Measurements from ENCODE around the gene STAB1. TPM values are rescaled to one million over a fixed set of nuclear protein-coding genes. Genes with fewer than 3 reads are reported as not detected.

The STAB1 gene
- polyA plus RNA-seq, 1 donor (not counting 4 experiments of a cell fraction or from before 2014, with no cell fraction given): not detected

- Histone ChIP-seq H4K20me1 (ENCODE audit: control insufficient read depth, extremely low read depth, insufficient read depth, low read length) (peaks cover 3% of the 10 kb centered on the region), H3K27me3 (ENCODE audit: control insufficient read depth, extremely low read depth, insufficient read depth, low read length) (peaks cover 5% of the 10 kb centered on the region), H3K4me2 (ENCODE audit: control insufficient read depth, extremely low read depth, insufficient read depth, low read depth, low read length) (no peak overlapping the region), H3K9me1 (ENCODE audit: control insufficient read depth, extremely low read depth, insufficient read depth, low read length) (no peaks in the 10 kb centered on the region), H3K9ac (ENCODE audit: control insufficient read depth, extremely low read depth, insufficient read depth, low read length) (no peak overlapping the region), H3K27ac (ENCODE audit: control insufficient read depth, insufficient read depth, low read length) (no peak overlapping the region), H3K4me3 (ENCODE audit: control insufficient read depth in 2 of 3, extremely low read depth in 1 of 3, insufficient read depth in 2 of 3, low read depth in 1 of 3, low read length in 3 of 3) (no peak overlapping the region), H3K4me1 (ENCODE audit: control insufficient read depth, extremely low read depth, insufficient read depth, low read length) (peaks cover 7% of the 10 kb centered on the region), H3K9me3 (ENCODE audit: control insufficient read depth, low read depth, low read length) (no peaks in the 10 kb centered on the region), H3K79me2 (ENCODE audit: control insufficient read depth, insufficient read depth, low read length) (no peaks in the 10 kb centered on the region), H3K36me3 (ENCODE audit: control insufficient read depth in 2 of 2, extremely low read depth in 1 of 2, insufficient read depth in 2 of 2, low read length in 2 of 2) (peaks cover 4% of the 10 kb centered on the region in 2 experiments), H2AFZ (ENCODE audit: control insufficient read depth, low read length) (no peak overlapping the region)
- DNase-seq (ENCODE audit: low read depth, low spot score): no peak
- no peak for FAIRE-seq
- no peak for TF ChIP-seq CTCF (optimal IDR thresholded peaks at IDR 0.05 in 1 of 3, IDR thresholded peaks at IDR 0.05 in 1 of 3, conservative IDR thresholded peaks at IDR 0.05 in 1 of 3; ENCODE audit: extremely low read depth in 1 of 3, insufficient read depth in 2 of 3, low read length in 3 of 3)
- TF ChIP-seq EZH2 (IDR thresholded peaks at IDR 0.05; ENCODE audit: low read length): no peak
- dilution Hi-C loops (cut with MboI; ENCODE audit: extremely low pct_ligation_motif_present, low sequenced_read_pairs): no loop called here
Observed at GRCh38 chr3:52520141-52520667, 25.1 kb downstream of the STAB1 start.

- Histone ChIP-seq H3K9me3 (ENCODE audit: control insufficient read depth, low read depth, low read length) (no peaks in the 10 kb centered on the region), H3K79me2 (ENCODE audit: control insufficient read depth, insufficient read depth, low read length) (no peaks in the 10 kb centered on the region), H3K27me3 (ENCODE audit: control insufficient read depth, extremely low read depth, insufficient read depth, low read length) (peaks cover 5% of the 10 kb centered on the region), H3K4me3 (ENCODE audit: control insufficient read depth in 2 of 3, extremely low read depth in 1 of 3, insufficient read depth in 2 of 3, low read depth in 1 of 3, low read length in 3 of 3) (no peak overlapping the region), H3K9me1 (ENCODE audit: control insufficient read depth, extremely low read depth, insufficient read depth, low read length) (peaks cover 3% of the 10 kb centered on the region), H3K4me2 (ENCODE audit: control insufficient read depth, extremely low read depth, insufficient read depth, low read depth, low read length) (no peak overlapping the region), H3K4me1 (ENCODE audit: control insufficient read depth, extremely low read depth, insufficient read depth, low read length) (peaks cover 14% of the 10 kb centered on the region), H3K9ac (ENCODE audit: control insufficient read depth, extremely low read depth, insufficient read depth, low read length) (no peak overlapping the region), H3K27ac (ENCODE audit: control insufficient read depth, insufficient read depth, low read length) (no peak overlapping the region), H4K20me1 (ENCODE audit: control insufficient read depth, extremely low read depth, insufficient read depth, low read length) (peaks cover 3% of the 10 kb centered on the region), H3K36me3 (ENCODE audit: control insufficient read depth in 2 of 2, extremely low read depth in 1 of 2, insufficient read depth in 2 of 2, low read length in 2 of 2) (peaks cover 4% of the 10 kb centered on the region in 2 experiments), H2AFZ (ENCODE audit: control insufficient read depth, low read length) (no peak overlapping the region)
- TF ChIP-seq CTCF (optimal IDR thresholded peaks at IDR 0.05 in 1 of 3, IDR thresholded peaks at IDR 0.05 in 1 of 3, conservative IDR thresholded peaks at IDR 0.05 in 1 of 3; ENCODE audit: extremely low read depth in 1 of 3, insufficient read depth in 2 of 3, low read length in 3 of 3) (no peak), EZH2 (IDR thresholded peaks at IDR 0.05; ENCODE audit: low read length) (no peak)
- FAIRE-seq: no peak
- dilution Hi-C loops (cut with MboI; ENCODE audit: extremely low pct_ligation_motif_present, low sequenced_read_pairs): no loop called here
- DNase-seq (ENCODE audit: low read depth, low spot score): no peak
Observed at GRCh38 chr3:52520716-52521487, 25.8 kb downstream of the STAB1 start.
